Stimulated activated CD8-positive, alpha-beta memory T cell treated with anti-CD3 and anti-CD28 coated beads, Interleukin-2, amount 100 ng/mL, for 1 hour (primary cell): Measurements from ENCODE around the gene TKFC.

Experiments
- DNase-seq, 2 donors: peaks; one replicate each; pipeline ENCODE4 v3.0.0-alpha.2; 2020; ENCODE audit warnings: low read depth in 2 of 2

The TKFC gene

GRCh38 chr11:61332797-61333549 lies at the start of gene TKFC, which contains the start of gene DDB1:
Gene TKFC (plus strand): TSS chr11:61333228. CDS start chr11:61334729, 1,501 bp downstream.
Gene DDB1 (minus strand): TSS chr11:61333105. CDS start chr11:61332968, 137 bp downstream.
- DNase-seq, result peak; percentile 93 to 95

DNA sequence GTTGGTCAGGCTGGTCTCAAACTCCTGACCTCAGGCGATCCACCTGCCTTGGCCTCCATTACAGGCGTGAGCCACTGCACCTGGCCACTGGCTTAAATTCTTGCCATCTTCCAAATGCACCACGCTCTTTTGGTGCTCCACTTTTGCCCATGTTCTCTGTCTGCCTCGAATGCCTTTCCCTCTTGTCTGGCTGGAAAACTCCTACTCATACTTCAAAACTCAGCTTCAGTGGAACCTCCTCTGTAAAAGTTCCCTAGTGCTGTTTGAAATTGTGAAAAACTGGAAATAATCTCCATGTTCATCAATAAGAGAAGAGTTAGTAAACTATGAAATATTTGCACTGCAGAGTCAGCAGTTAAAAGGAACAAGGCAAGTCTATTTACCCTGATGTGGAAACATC lies 49.4 kb upstream of the TKFC start:
- no peak for DNase-seq

GRCh38 chr11:61287338-61287977 lies 45.6 kb upstream of the TKFC start:
- DNase-seq, result no peak

DNA sequence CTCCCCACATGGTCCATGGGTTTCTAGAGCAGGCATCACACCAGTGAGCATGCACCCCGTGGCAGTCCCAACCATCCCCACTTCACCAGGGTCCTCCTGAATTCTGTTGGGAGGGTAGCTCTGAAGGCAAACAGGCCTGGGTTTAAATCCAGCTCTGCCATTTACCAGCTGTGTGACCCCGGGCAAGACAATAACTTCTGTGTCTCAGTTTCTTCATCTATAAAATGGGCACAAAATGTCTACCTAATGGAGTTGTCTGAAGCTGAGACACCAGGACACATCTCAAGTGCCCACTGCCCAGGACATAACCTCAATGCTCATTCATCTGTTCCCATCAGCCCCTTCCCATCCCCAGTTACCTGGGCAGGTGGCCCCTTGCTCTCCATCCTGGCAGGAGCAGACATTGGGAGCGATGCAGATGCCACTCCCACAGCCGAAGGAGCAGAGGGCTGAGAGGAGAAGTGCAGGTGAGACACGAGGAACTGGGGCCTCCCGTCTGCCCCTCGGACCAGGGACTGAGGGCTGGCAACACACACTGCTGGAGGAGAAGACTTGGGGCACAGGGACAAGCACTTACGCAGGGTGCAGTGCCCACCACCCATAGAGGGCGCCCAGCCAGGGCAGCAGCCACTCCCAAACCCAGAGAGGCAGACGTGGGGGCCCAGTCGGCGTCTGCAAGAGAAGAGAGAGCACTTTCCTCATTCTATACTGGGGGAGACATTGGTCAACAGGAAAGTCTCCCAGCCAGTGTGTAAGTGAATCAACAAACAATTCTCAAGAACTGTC lies 41.9 kb upstream of the TKFC start:
- DNase-seq, result no peak

GRCh38 chr11:61292356-61292755 lies 40.7 kb upstream of the TKFC start:
- DNase-seq, result no peak

DNA sequence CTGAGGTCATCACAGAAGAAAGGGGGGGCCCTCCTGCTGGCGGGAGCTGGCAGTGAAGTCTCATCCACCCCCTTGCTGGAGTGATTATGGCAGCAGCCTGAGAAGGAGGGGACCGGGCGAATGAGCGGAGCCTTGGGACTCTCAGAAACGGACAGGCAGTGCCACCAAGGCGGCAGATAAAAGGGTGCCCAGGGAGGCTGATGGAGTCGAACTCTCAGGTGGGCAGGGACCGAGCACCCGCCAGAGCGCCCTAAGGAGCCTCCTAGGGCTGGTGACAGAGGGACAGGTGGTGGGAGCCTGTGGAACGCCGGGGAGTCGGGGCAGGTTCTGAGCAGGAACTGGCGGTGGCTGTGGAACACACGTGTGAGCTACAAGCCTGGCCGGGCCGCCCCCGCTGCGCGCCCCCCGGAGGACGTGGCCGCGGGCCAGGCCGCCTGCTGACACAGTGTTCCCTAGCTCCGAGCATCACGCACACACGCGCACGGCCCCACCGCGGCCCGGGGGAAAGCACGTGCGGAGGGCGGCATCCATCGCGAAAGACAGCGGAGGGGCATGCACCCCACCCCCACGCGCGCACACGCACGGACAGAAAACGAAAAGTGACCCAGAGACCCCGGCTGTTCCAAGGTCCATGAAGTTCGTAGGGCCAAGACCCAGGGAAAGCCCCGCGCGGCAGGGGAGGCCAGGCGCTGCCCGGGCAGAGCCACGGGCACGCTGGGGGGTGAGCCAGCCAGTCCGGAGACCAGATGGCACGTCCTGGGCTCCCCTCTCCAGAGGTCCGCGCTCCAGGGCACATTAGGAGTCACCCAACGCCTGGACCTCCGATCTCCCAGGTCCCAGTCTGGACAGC lies 38.9 kb upstream of the TKFC start:
- DNase-seq, result no peak

DNA sequence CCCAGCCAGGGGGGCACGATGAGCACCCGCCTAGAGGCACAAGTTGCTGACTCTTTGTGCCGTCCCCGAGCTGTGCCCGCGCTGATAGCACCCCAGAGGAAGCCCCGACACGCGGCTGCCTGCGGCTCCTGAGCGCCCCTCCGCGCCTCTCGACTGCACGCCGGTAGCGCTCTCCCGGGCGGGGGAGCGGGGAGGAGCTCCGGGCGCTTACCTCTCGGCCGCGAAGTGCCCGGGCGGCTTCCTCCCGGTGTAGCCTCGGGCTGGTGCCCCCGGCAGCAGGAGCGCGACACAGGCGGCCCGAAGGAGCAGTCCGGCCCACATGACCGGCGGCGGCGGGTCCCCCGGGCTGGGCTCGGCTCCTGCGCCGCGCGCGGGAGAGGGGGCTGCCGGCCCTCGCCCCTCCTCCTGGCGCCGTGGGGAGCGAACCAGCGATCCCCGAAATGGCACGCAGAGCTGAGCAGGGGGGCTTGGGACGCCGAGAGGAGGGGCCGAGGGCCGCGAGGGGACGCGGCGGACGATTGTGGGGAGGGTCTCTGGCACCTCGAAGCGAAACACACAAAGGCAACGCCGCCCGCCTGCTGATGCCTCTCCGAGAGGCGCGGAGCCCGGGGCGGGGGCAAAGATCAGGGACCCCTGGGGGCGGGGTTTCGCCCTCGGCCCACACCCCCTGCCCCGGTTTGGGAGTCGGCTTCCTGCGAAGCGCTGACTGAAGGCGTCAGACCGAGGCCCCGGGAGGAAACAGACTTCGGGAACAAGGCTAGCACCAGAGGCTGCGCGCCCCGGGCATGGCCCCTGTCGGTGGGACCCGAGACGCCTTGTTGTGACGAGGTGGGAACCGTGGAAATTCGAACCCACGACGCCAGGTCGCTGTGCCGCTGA lies 38.1 kb upstream of the TKFC start, which contains the start of gene VWCE:
Gene VWCE (minus strand): TSS at position 600 of the 879 bp plus-strand sequence. CDS start 279 bp downstream, at position 321.
- DNase-seq, result peak; percentile 28 to 45

- DNase-seq, result no peak
Measured at GRCh38 chr11:61295596-61295926, 37.5 kb upstream of the TKFC start.

DNA sequence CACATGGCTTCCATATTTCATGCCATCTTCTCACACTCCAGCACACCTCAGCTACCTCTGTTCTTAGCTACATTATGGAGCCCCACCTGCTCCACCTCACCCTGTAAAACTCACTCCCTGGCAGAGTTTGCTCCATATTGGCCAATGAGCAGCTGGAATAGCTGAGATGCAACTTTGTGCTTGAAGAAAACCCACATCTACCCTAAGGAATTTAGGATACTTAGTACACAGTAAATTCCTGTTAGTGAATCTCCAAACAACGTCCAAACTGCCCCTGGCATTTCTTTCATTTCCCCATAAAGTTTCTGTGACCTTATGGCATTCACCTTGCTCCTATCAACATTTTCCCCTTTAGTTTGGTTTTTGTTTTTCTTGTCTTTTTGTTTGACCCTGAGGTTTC lies 35.7 kb upstream of the TKFC start:
- no peak for DNase-seq

GRCh38 chr11:61297746-61298145 lies 35.3 kb upstream of the TKFC start:
- DNase-seq, result no peak

DNA sequence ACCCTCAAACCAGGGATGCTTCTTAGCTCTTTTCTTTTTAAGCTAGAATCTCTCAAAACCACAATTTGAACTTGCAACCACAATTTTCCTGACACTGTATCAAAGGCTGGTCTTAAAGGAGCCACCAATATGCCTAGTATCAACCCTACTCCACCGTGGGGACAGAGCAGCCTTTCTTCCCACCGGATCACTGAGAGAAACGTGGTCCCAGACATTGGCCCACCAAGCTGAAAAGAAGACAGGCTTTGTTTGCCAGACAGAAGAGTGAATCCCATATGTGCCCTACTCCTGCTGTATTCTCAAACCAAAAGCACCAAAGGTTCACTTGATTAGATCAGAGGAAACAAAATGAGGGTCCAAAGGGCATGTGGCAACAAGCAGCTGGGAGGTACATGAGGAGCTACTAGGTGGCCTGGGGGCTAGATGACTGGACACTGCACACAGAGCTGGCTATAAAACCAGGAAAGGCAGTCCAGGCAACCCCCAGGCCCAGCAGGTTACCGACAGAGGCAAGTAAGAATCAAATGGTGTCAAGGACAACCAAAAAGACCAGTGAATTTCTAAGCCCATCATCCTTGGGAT lies 34.3 kb upstream of the TKFC start:
- DNase-seq, result no peak

GRCh38 chr11:61302550-61302949 lies 30.5 kb upstream of the TKFC start:
- DNase-seq, result no peak

- no peak for DNase-seq
Measured at GRCh38 chr11:61303725-61304124, 29.3 kb upstream of the TKFC start.

DNA sequence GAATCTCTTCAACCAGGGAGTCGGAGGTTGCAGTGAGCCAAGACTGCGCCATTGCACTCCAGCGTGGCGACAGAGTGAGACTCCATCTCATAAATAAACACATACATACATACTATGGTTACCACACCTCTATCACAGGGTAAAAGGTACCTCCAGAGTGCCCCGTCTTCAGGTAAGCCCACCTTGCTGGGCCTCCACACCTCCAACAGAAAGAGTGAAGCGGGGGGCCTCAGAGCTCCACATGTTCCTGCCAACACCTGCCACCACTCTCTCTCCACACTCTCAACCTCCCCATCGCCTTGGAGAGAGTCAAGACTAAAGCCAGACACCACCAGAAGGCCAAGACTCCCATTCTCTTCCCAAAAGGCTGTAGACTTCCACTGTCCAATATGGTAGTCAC lies 27.6 kb upstream of the TKFC start:
- DNase-seq, result no peak

- DNase-seq, result no peak
Measured at GRCh38 chr11:61306221-61306620, 26.8 kb upstream of the TKFC start.

GRCh38 chr11:61307354-61307753 lies 25.7 kb upstream of the TKFC start:
- no peak for DNase-seq

- DNase-seq, result no peak
Measured at GRCh38 chr11:61309141-61309540, 23.9 kb upstream of the TKFC start.

DNA sequence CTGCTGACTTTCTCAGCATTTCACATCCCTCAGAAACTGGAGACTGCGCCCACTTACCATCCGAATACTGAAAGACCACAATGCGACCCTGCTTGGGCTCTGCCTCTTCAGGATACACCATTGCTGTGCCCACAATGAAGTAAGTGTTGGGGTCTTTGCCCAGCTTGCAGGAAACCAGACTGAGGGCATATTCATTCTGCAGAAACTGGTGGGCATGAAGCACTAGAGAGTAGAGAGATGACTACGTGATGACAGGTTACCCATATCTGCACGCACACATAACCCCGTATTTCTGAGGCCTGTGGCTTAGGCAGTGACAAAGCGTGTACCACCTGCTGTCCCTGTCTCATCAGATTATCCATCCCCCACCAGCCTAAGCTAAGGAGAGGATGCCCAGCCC lies 23.3 kb upstream of the TKFC start:
- no peak for DNase-seq

- no peak for DNase-seq
Measured at GRCh38 chr11:61310749-61311148, 22.3 kb upstream of the TKFC start.

- no peak for DNase-seq
Measured at GRCh38 chr11:61315260-61315659, 17.8 kb upstream of the TKFC start.
